Vagina (tissue), 2 donors: ENCODE results near the gene TOMM7.

Source experiments
- POLR2AphosphoS5 ChIP-seq, 2 donors: sonication (generic); formaldehyde crosslinking; IDR thresholded peaks; one replicate each; pipeline ENCODE4 v1.9.0; 2017; ENCODE audit warnings: antibody characterized with exemption in 2 of 2, mild to moderate bottlenecking in 2 of 2, low read depth in 1 of 2; ENCODE audit not compliant: insufficient read depth in 1 of 2
- TF ChIP-seq, protein P1 (sequence below), 3 experiments: fragments of 450-650 bp in 2 of 3; fragments of 200-600 bp in 1 of 3; sonication (generic) in 1 of 3; IDR thresholded peaks; one replicate each; pipeline ENCODE4 v1.5.1; 2017 to 2019; ENCODE audit warnings: antibody characterized with exemption in 3 of 3, mild to moderate bottlenecking in 2 of 3, moderate library complexity in 2 of 3

DNA sequence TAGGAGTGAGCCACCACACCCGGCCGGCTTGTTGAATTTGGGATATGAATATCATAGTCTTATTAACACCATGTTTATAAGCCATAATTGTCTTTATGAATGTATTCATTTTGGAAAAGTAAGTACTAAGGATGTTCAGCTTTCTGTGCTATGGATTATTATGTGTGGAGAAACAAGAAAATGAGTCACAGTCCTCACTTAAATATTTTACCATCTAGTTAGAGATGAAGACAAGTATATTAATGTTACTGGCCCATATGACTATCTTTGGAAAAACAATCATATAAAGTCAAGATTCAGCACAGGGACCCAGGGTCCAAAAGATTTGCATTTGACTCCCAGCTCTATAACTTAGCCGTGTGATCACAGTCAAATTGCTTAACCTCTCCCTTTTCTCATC is 9.8 kb upstream of the TOMM7 start:
- TF ChIP-seq, protein P1, sequence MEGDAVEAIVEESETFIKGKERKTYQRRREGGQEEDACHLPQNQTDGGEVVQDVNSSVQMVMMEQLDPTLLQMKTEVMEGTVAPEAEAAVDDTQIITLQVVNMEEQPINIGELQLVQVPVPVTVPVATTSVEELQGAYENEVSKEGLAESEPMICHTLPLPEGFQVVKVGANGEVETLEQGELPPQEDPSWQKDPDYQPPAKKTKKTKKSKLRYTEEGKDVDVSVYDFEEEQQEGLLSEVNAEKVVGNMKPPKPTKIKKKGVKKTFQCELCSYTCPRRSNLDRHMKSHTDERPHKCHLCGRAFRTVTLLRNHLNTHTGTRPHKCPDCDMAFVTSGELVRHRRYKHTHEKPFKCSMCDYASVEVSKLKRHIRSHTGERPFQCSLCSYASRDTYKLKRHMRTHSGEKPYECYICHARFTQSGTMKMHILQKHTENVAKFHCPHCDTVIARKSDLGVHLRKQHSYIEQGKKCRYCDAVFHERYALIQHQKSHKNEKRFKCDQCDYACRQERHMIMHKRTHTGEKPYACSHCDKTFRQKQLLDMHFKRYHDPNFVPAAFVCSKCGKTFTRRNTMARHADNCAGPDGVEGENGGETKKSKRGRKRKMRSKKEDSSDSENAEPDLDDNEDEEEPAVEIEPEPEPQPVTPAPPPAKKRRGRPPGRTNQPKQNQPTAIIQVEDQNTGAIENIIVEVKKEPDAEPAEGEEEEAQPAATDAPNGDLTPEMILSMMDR (IDR thresholded peaks at IDR 0.05) = no peak
- no peak for TF ChIP-seq POLR2AphosphoS5 (IDR thresholded peaks at IDR 0.05; ENCODE audit: insufficient read depth in 1 of 2, low read depth in 1 of 2)
